MM.1S (cell line): ENCODE data around the gene APBB2.

Experiments used
- EZH2 ChIP-seq: fragments of 300-600 bp; sonication (generic); optimal IDR thresholded peaks from 2 replicates; pipeline ENCODE3; 2017; ENCODE audit warnings: low read depth, mild to moderate bottlenecking, antibody characterized with exemption, low read length, mixed read lengths
- EZH2phosphoT487 ChIP-seq: fragments of 300-600 bp; sonication (generic); IDR thresholded peaks from 2 replicates; pipeline ENCODE4 v1.6.1; 2018; ENCODE audit warnings: antibody characterized with exemption, low read length
- TF ChIP-seq, protein P1 (sequence below): fragments of 300-600 bp; sonication (generic); IDR thresholded peaks from 2 replicates; pipeline ENCODE4 v1.5.1; 2016; ENCODE audit warnings: antibody characterized with exemption, low read length, mixed read lengths

- TF ChIP-seq, protein P1, sequence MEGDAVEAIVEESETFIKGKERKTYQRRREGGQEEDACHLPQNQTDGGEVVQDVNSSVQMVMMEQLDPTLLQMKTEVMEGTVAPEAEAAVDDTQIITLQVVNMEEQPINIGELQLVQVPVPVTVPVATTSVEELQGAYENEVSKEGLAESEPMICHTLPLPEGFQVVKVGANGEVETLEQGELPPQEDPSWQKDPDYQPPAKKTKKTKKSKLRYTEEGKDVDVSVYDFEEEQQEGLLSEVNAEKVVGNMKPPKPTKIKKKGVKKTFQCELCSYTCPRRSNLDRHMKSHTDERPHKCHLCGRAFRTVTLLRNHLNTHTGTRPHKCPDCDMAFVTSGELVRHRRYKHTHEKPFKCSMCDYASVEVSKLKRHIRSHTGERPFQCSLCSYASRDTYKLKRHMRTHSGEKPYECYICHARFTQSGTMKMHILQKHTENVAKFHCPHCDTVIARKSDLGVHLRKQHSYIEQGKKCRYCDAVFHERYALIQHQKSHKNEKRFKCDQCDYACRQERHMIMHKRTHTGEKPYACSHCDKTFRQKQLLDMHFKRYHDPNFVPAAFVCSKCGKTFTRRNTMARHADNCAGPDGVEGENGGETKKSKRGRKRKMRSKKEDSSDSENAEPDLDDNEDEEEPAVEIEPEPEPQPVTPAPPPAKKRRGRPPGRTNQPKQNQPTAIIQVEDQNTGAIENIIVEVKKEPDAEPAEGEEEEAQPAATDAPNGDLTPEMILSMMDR, result no peak
- TF ChIP-seq EZH2phosphoT487 (no peak), EZH2 (no peak)
Measured at GRCh38 chr4:41257257-41257901, 43.0 kb upstream of the APBB2 start.
